ENCODE data around the gene CATSPERZ. TPM values are rescaled to one million over a fixed set of nuclear protein-coding genes. Genes with fewer than 3 reads are reported as not detected.

Gene CATSPERZ
- total and polyA plus RNA-seq, 9 of the 15 experiments (the other 6 are each of a cell fraction or from before 2014, with no cell fraction given), result 0.86 to 8.5 (median 3.5) TPM

GRCh38 chr11:64304316-64305072 lies 4.3 kb downstream of the CATSPERZ start (continued):
- TF ChIP-seq NCOA2 (IDR thresholded peaks at IDR 0.05; ENCODE audit: partially characterized antibody in 2 of 2) (no peak), ZNF277 (CRISPR knock-in tag; IDR thresholded peaks at IDR 0.05; ENCODE audit: borderline replicate concordance) (no peak), U2AF2 (optimal IDR thresholded peaks at IDR 0.05; ENCODE audit: low read depth, low read length) (no peak), HNRNPUL1 (IDR thresholded peaks at IDR 0.05; ENCODE audit: low read length) (no peak), ZNF668 (CRISPR knock-in tag; IDR thresholded peaks at IDR 0.05) (no peak), RBM15 (IDR thresholded peaks at IDR 0.05; ENCODE audit: insufficient read depth, low read length) (no peak), ZNF644 (tag; IDR thresholded peaks at IDR 0.05; ENCODE audit: low read depth) (no peak), NEUROD1 (IDR thresholded peaks at IDR 0.05; ENCODE audit: borderline replicate concordance, low read depth, low read length, partially characterized antibody) (no peak), ZNF586 (CRISPR knock-in tag; conservative IDR thresholded peaks at IDR 0.05) (no peak), ZNF282 (CRISPR knock-in tag; IDR thresholded peaks at IDR 0.05) (no peak), RBM25 (IDR thresholded peaks at IDR 0.05; ENCODE audit: low read depth, low read length, severe bottlenecking) (no peak), PHTF2 (CRISPR knock-in tag; IDR thresholded peaks at IDR 0.05) (no peak), KHSRP (IDR thresholded peaks at IDR 0.05) (no peak), ELF4 (CRISPR knock-in tag; IDR thresholded peaks at IDR 0.05) (no peak), RBM34 (IDR thresholded peaks at IDR 0.05; ENCODE audit: borderline replicate concordance, insufficient read depth, low read length) (no peak), ZNF764 (CRISPR knock-in tag; IDR thresholded peaks at IDR 0.05; ENCODE audit: low read depth) (no peak), BDP1 (IDR thresholded peaks at IDR 0.05; ENCODE audit: insufficient read depth, insufficient read length) (no peak), TGIF2 (CRISPR knock-in tag; IDR thresholded peaks at IDR 0.05) (no peak), MITF (IDR thresholded peaks at IDR 0.05) (peak; percentile 62; the same call in 1 of the 2 replicates)
- TF ChIP-seq, protein P1, sequence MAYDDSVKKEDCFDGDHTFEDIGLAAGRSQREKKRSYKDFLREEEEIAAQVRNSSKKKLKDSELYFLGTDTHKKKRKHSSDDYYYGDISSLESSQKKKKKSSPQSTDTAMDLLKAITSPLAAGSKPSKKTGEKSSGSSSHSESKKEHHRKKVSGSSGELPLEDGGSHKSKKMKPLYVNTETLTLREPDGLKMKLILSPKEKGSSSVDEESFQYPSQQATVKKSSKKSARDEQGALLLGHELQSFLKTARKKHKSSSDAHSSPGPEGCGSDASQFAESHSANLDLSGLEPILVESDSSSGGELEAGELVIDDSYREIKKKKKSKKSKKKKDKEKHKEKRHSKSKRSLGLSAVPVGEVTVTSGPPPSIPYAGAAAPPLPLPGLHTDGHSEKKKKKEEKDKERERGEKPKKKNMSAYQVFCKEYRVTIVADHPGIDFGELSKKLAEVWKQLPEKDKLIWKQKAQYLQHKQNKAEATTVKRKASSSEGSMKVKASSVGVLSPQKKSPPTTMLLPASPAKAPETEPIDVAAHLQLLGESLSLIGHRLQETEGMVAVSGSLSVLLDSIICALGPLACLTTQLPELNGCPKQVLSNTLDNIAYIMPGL (CRISPR knock-in tag; IDR thresholded peaks at IDR 0.05), result peak; percentile 67; the same call in 1 of the 2 replicates
- TF ChIP-seq, protein P2, sequence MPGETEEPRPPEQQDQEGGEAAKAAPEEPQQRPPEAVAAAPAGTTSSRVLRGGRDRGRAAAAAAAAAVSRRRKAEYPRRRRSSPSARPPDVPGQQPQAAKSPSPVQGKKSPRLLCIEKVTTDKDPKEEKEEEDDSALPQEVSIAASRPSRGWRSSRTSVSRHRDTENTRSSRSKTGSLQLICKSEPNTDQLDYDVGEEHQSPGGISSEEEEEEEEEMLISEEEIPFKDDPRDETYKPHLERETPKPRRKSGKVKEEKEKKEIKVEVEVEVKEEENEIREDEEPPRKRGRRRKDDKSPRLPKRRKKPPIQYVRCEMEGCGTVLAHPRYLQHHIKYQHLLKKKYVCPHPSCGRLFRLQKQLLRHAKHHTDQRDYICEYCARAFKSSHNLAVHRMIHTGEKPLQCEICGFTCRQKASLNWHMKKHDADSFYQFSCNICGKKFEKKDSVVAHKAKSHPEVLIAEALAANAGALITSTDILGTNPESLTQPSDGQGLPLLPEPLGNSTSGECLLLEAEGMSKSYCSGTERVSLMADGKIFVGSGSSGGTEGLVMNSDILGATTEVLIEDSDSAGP (CRISPR knock-in tag; IDR thresholded peaks at IDR 0.05), result peak; percentile 71; the same call in 1 of the 2 replicates
